SK-MEL-5 (cell line): Measurements from ENCODE around the gene GRAMD1B. TPM values are rescaled to one million over a fixed set of nuclear protein-coding genes. Genes with fewer than 3 reads are reported as not detected.
"Not testable (repeated sequence)": the region's sequence is repeated elsewhere in the genome, so short reads cannot be mapped to it uniquely, and the experiment has no call there.

ENCODE experiments used
- DNase-seq: peaks from one replicate; pipeline ENCODE4 v3.0.0-alpha.2; 2016; ENCODE audit warnings: low read depth, low spot score
- in situ Hi-C: cut with HindIII; loops from 2 replicates; pipeline ENCODE4 v1.10.0; 2016; ENCODE audit warnings: low sequenced_read_pairs, high pct_unique_total_duplicates, low pct_unique_long_range_greater_than_20kb
- total RNA-seq: library from RNA; depleted of rRNA; stranded (reverse); fragments of >200 nt; shearing (Covaris generic); gene quantifications from 2 replicates; pipeline ENCODE4 v1.2.3, GENCODE V29; 2014

Gene GRAMD1B
- total RNA-seq, 1 experiment from 2014 or later: 721 TPM

- in situ Hi-C loops: no loop called here
- DNase-seq: no peak
Measured at GRCh38 chr11:123460012-123460700, 30.1 kb downstream of the GRAMD1B start.

- in situ Hi-C loops: no loop called here
- DNase-seq: peak; percentile 75
Measured at GRCh38 chr11:123461164-123461563, 31.1 kb downstream of the GRAMD1B start.

DNA sequence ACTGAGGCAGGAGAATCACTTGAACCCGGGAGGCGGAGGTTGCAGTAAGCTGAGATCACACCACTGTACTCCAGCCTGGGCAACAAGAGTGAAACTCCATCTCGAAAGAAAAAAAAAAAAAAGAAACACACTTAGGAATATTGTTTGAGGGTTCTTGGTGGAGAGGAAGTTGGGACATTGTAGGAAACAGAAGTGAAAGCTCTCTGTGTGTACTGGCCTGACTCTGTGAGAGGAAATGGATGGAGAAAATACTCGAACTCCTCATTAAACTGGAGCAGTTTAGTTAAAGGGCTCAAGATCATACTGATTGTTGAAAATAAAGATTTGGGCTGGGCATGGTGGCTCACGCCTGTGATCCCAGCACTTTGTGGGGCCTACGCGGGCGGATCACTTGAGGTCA is 35.6 kb downstream of the GRAMD1B start:
- DNase-seq, in situ Hi-C loops: not testable (repeated sequence)

- not testable (repeated sequence) for DNase-seq
Measured at GRCh38 chr11:123466172-123466571, 36.1 kb downstream of the GRAMD1B start.

DNA sequence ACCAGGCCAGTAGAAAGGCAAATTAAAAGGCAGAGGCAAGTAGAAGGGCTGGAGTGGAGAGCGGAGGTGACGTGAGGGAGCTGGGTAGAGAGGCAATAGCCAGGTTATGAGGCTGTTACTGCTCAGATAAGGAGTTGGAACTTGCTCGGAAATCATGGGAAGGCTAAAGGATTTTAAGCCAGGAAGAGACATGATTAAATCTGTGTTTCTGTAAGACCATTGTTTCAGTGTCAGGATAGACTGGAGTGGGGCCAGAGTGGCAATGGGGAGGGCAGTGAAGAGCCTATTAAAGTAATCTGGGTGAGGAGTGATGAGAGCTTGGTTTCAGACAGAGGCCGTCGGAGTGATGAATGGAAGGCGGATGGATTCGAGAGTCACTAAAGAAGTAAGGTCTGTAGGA is 39.0 kb downstream of the GRAMD1B start:
- in situ Hi-C loops: no loop called here
- DNase-seq: peak; percentile 83

More at GRCh38 chr11:123466172-123466571, 36.1 kb downstream of the GRAMD1B start:
- in situ Hi-C loops: not testable (repeated sequence)

DNA sequence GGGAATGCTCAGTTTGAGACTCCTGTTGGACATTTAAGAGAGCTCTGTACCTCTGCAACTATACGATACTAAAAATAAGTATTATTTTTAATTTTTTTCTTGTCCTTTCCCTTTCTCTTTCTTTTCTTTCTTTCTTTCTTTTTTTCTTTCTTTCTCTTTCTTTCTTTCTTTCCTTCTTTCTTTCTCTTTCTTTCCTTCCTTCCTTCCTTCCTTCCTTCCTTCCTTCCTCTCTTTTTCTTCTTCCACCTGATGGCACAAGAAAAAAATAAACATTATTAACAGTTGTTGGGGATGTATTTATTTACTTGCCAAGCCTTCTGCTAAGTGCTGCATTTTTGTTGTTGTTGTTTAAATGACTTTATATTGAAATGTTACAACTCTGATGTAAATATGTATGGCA is 39.5 kb downstream of the GRAMD1B start:
- in situ Hi-C loops: no loop called here
- DNase-seq: no peak

DNA sequence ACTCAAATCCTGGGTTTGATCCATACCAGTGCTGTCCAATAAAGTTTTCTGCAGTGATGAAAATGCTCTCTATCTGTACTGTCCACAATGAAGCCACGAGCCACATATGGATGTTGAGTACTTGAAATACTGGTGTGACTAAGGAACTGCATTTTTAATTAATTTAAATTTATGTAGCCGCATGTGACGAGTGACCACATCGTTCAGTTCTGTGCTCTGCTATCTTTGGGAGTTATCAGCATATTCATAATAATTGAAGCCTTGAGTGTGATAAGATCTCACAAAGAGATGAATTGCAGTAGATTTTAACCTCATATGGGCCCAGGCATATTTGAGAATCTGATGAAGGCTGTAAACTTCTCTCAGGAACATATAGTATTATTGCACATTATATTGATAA is 40.8 kb downstream of the GRAMD1B start:
- no peak for DNase-seq
- in situ Hi-C loops: no loop called here

GRCh38 chr11:123472236-123472935 is 42.3 kb downstream of the GRAMD1B start:
- no peak for DNase-seq
- in situ Hi-C loops: no loop called here

- DNase-seq: peak; percentile 66
Measured at GRCh38 chr11:123473941-123474677, 44.0 kb downstream of the GRAMD1B start.

DNA sequence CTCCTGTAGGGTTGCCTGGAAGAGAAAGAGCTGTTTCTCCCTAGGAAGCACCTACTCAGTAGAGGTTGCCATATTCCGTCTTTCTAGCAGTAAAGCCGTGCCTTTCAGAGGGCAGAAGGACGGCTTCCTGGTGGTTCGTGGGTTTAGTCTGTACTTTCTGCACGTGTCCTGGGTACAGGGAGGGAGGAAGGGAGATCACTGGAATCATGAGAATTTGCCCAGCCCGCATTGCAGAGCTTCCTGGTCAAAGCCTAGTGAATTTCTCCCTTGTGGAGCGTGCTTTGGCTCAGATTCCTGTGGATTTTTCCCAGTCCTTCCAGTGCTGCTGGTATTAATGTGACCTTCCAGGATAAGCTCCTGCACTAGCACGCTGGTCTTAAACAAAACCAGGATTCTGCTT is 44.9 kb downstream of the GRAMD1B start:
- in situ Hi-C loops: no loop called here
- peak; percentile 69 for DNase-seq

More at GRCh38 chr11:123473941-123474677, 44.0 kb downstream of the GRAMD1B start:
- in situ Hi-C loops: no loop called here

DNA sequence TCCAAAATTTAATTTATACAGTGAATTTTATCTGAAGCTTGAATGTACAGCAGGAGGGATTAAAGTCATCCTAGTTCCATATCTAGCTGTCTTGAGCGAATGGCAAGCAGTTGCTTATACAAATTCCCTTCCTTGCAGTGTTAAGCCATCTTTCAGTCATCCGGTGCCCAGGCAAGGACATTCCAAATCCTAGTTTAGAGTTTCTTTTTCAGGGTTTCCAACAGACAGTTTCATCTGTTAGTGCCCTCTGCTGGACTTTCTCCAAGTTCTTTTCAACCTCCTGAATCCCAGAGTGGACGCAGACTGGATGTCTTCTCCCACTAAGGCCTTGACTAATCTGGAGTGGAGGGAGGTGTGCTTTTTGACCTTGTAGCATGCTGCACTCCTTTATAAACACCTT is 45.4 kb downstream of the GRAMD1B start:
- in situ Hi-C loops: no loop called here
- DNase-seq: peak; percentile 70

DNA sequence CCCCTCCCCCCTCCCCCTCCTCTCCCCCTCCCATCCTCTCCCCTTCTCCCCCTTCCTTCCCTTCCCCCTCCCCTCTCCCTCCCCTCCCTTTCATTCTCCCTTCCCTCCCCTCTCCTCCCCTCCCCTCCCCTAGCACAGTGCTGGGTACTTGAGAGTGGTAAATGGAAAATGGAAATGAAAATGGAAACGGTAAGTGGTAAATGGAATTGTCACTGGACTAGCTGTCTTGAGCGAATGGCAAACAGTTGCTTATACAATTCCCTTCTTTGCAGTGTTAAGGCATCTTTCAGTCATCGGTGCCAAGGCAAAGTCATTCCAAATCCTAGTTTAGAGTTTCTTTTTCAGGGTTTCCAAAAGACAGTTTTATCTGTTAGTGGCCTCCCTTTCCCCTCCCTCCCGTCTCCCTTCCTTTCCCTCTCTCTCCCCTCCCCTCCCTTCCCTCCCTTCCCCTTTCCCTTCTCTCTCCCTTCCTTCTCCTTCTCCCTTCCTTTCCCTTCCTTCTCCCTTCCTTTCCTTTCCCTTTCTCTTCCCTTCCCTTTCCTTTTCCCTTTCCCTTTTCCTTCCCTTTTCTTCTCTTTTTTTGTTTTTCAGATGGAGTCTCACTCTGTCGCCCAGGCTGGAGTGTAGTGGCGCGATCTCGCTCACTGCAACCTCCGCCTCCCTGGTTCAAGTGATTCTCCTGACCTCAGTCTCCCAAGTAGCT is 47.3 kb downstream of the GRAMD1B start:
- in situ Hi-C loops: no loop called here
- DNase-seq: no peak

DNA sequence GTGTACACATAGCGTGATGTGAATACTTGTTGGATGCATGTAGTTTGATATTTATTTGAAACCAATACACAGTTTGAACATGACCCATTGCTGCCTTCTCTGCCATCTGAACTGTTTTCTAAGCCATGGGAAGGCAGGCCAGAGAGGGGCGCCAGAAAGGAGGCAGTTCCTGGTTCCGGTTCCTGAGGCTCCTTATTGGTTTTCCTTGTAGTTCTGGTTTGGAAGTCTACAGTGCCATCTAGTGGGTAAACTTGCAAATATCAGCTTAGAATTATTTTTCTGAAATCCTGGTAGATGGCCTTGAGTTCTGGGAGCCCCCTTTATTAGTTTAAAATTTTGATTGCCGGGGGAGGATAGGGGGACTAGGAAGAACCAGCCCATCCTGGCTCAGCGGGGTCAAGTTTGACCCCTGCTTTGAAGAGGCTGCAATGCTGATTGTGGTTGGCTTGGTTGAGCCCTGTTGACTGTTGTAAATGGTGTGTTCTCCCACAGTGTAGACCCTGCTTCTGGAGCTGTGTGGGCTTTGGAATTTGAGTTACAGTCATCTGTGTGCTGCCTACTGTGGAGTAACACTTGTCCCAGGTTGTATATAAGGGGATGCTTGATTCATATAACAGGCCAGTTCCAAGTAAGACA is 48.4 kb downstream of the GRAMD1B start:
- peak; percentile 75 for DNase-seq
- in situ Hi-C loops: no loop called here

DNA sequence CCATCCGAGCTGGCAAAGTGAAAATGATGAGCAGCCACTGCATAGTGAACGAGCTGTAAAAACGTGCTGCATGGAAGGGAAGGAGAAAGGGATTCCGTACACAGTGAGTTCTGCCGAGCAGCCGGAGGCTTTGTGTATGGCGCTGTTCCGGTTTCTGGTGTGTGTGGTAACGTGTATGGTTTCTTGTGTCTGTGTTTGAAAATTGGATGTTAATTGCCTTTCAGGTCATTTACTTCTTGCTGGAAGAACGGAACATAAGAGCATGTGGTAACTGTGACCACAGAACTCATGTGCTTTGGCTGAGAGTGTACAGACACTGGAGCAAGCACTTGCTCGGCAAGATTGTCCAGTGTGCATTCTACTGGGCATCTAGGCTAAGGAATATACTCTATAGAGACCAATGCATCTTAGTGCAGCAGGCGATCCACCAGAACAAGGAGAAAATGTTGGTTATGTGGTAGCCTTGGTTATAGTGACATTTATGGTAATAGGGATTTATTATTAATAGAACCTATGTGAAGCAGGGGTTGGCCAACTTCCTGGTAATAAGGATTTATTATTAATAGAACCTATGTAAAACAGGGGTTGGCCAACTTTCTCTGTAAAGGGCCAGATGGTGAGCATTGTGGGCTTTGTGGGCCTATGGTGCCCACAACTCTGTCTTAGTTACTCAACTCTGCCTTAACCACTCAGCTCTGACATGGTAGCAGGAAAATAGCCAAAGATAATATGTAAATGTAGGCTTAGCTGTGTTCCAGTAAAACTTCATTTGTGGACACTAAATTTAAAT is 49.2 kb downstream of the GRAMD1B start:
- in situ Hi-C loops: no loop called here
- no peak for DNase-seq

- no peak for DNase-seq
- in situ Hi-C loops: no loop called here
Measured at GRCh38 chr11:123480290-123480815, 50.3 kb downstream of the GRAMD1B start.

DNA sequence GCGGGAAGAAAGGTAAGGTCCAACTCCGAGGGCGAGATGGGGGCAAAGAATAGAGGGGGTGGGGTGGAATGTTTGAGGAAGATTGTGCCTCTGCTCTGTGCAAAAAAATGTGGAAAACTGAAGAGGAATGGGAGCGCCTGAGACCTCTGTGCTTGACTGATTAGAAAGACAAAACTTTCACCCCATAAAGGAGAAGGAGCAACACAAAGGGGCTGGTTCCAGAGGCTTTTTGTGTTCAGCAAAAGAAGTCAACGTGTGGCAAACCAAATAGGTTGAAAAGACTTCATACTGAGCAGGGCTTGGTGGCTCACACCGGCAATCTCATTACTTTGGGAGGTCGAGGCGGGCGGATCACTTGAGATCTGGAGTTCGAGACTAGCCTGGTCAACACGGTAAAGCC is 50.8 kb downstream of the GRAMD1B start:
- in situ Hi-C loops: no loop called here
- no peak for DNase-seq

GRCh38 chr11:123481640-123482039 is 51.6 kb downstream of the GRAMD1B start:
- no peak for DNase-seq
- in situ Hi-C loops: no loop called here
